SU-DHL-6 (cell line): ENCODE measurements around the gene ABCG2.

ENCODE experiments used
- EZH2phosphoT487 ChIP-seq: fragments of 200-600 bp; sonication (generic), shearing (Covaris generic); conservative IDR thresholded peaks from 2 replicates; pipeline ENCODE4 v1.6.1; 2018; ENCODE audit warnings: mild to moderate bottlenecking, antibody characterized with exemption, low read length, moderate library complexity, mixed read lengths
- TF ChIP-seq, protein P1 (sequence below): fragments of 200-600 bp; sonication (generic); IDR thresholded peaks from one replicate; pipeline ENCODE4 v1.5.1; 2017; ENCODE audit warnings: antibody characterized with exemption, mild to moderate bottlenecking, low read length, moderate library complexity; ENCODE audit not compliant: insufficient read depth, poor library complexity, severe bottlenecking

DNA sequence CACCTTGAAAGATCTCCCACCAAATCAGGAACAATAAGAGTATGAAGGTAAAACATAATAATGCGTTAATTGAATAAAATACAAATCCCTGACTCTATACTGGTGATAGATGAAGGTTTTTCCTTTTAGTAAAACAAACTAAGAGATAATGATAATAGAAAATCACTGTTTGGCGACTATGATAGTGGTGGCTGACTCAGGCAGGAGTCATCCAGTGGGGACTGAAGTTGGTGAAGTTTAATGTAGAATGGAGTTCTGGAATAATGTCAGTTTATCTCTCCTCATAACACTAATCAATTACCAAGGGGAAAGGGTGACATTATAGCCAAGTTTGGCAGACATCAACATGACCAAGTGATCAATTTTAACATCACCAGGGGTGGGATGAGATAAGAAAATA is 21.3 kb downstream of the ABCG2 start:
- TF ChIP-seq, protein P1, sequence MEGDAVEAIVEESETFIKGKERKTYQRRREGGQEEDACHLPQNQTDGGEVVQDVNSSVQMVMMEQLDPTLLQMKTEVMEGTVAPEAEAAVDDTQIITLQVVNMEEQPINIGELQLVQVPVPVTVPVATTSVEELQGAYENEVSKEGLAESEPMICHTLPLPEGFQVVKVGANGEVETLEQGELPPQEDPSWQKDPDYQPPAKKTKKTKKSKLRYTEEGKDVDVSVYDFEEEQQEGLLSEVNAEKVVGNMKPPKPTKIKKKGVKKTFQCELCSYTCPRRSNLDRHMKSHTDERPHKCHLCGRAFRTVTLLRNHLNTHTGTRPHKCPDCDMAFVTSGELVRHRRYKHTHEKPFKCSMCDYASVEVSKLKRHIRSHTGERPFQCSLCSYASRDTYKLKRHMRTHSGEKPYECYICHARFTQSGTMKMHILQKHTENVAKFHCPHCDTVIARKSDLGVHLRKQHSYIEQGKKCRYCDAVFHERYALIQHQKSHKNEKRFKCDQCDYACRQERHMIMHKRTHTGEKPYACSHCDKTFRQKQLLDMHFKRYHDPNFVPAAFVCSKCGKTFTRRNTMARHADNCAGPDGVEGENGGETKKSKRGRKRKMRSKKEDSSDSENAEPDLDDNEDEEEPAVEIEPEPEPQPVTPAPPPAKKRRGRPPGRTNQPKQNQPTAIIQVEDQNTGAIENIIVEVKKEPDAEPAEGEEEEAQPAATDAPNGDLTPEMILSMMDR = no peak
- no peak for TF ChIP-seq EZH2phosphoT487
